WTC11 (cell line): Measurements from ENCODE around the gene SLC40A1. TPM values are rescaled to one million over a fixed set of nuclear protein-coding genes. Genes with fewer than 3 reads are reported as not detected.
"Not testable (repeated sequence)": the region's sequence is repeated elsewhere in the genome, so short reads cannot be mapped to it uniquely, and the experiment has no call there.

ENCODE experiments used
- ATAC-seq: fragments of 200-7000 bp; cut with Tn5 transposase; 2 replicates; pipeline ENCODE4 v1.10.0; 2021; ENCODE audit warnings: mild to moderate bottlenecking, moderate library complexity
- CTCF ChIA-PET: fragments of 300-600 bp; sonication (Branson Sonifier 250); formaldehyde crosslinking; loops from one replicate; lab custom pipeline; 2021; ENCODE audit warnings: antibody characterized with exemption; lab: Charles Lee
- POLR2A ChIA-PET: fragments of 350-600 bp; sonication (Branson Sonifier 250); formaldehyde crosslinking; loops from one replicate; lab custom pipeline; 2021; ENCODE audit warnings: antibody characterized with exemption; lab: Charles Lee
- DNase-seq: peaks from one replicate; pipeline ENCODE4 v3.0.0; 2021; ENCODE audit warnings: low spot score
- H3K27ac Mint-ChIP-seq: 2 replicates; pipeline ENCODE4 v1.8.0; 2021; ENCODE audit warnings: mixed read lengths
- H3K27me3 Mint-ChIP-seq: 2 replicates; pipeline ENCODE4 v1.8.0; 2021; ENCODE audit warnings: low read depth, mild to moderate bottlenecking, moderate library complexity, mixed read lengths
- H3K36me3 Mint-ChIP-seq: 2 replicates; pipeline ENCODE4 v1.8.0; 2021; ENCODE audit warnings: mixed read lengths
- H3K4me1 Mint-ChIP-seq: 2 replicates; pipeline ENCODE4 v1.8.0; 2022; ENCODE audit warnings: mixed read lengths
- H3K4me3 Mint-ChIP-seq: 2 replicates; pipeline ENCODE4 v1.8.0; 2021; ENCODE audit warnings: mild to moderate bottlenecking, moderate library complexity, mixed read lengths
- H3K9me3 Mint-ChIP-seq: 2 replicates; pipeline ENCODE4 v1.8.0; 2021; ENCODE audit warnings: mixed read lengths
- ATF3 ChIP-seq: sonication (generic); formaldehyde crosslinking; conservative IDR thresholded peaks from 2 replicates; pipeline ENCODE4 v1.8.1; 2022; ENCODE audit warnings: mild to moderate bottlenecking, missing genetic modification reagents
- CDX4 ChIP-seq: fragments of 250-450 bp; sonication (Bioruptor Pico); IDR thresholded peaks from 2 replicates; pipeline ENCODE4 v1.9.0; 2021; ENCODE audit warnings: moderate library complexity, mild to moderate bottlenecking, inconsistent platforms, borderline replicate concordance
- CTCF ChIP-seq: fragments of 200-600 bp; IDR thresholded peaks from 2 replicates; pipeline ENCODE4 v1.8.0; 2022; ENCODE audit warnings: antibody characterized with exemption
- E2F1 ChIP-seq: sonication (generic); formaldehyde crosslinking; IDR thresholded peaks from 2 replicates; pipeline ENCODE4 v1.8.0; 2022; ENCODE audit warnings: mild to moderate bottlenecking, missing genetic modification reagents
- EMX1 ChIP-seq: fragments of 250-450 bp; sonication (Bioruptor Pico); IDR thresholded peaks from 2 replicates; pipeline ENCODE4 v1.8.0; 2021; ENCODE audit warnings: mild to moderate bottlenecking
- ERG ChIP-seq: fragments of 250-450 bp; sonication (Bioruptor Pico); IDR thresholded peaks from 2 replicates; pipeline ENCODE4 v1.8.0; 2021; ENCODE audit warnings: mild to moderate bottlenecking
- ESRRA ChIP-seq: sonication (generic); formaldehyde crosslinking; IDR thresholded peaks from 2 replicates; pipeline ENCODE4 v1.8.1; 2022; ENCODE audit warnings: mild to moderate bottlenecking, missing genetic modification reagents, borderline replicate concordance
- ETV6 ChIP-seq: sonication (generic); formaldehyde crosslinking; IDR thresholded peaks from 2 replicates; pipeline ENCODE4 v1.8.1; 2022; ENCODE audit warnings: mild to moderate bottlenecking, missing genetic modification reagents
- IRF2 ChIP-seq: sonication (generic); formaldehyde crosslinking; IDR thresholded peaks from 2 replicates; pipeline ENCODE4 v1.8.0; 2022; ENCODE audit warnings: low read depth, missing genetic modification reagents, borderline replicate concordance
- JAZF1 ChIP-seq: fragments of 250-450 bp; sonication (Bioruptor Pico); IDR thresholded peaks from 2 replicates; pipeline ENCODE4 v1.9.0; 2021; ENCODE audit warnings: moderate library complexity, mild to moderate bottlenecking, inconsistent platforms
- NFYB ChIP-seq: sonication (generic); formaldehyde crosslinking; conservative IDR thresholded peaks from 2 replicates; pipeline ENCODE4 v1.8.0; 2022; ENCODE audit warnings: low read depth, missing genetic modification reagents
- NR3C1 ChIP-seq: sonication (generic); formaldehyde crosslinking; conservative IDR thresholded peaks from 2 replicates; pipeline ENCODE4 v1.8.1; 2023; ENCODE audit warnings: low read depth, mild to moderate bottlenecking, missing genetic modification reagents
- TEAD1 ChIP-seq: sonication (generic); formaldehyde crosslinking; IDR thresholded peaks from 2 replicates; pipeline ENCODE4 v1.8.0; 2022; ENCODE audit warnings: mild to moderate bottlenecking, missing genetic modification reagents
- ZBTB21 ChIP-seq: sonication (generic); formaldehyde crosslinking; IDR thresholded peaks from 2 replicates; pipeline ENCODE4 v1.8.1; 2023; ENCODE audit warnings: mild to moderate bottlenecking, missing genetic modification reagents, borderline replicate concordance
- ZBTB43 ChIP-seq: sonication (generic); formaldehyde crosslinking; IDR thresholded peaks from 2 replicates; pipeline ENCODE4 v1.8.1; 2023; ENCODE audit warnings: mild to moderate bottlenecking, missing genetic modification reagents
- ZNF232 ChIP-seq: sonication (generic); formaldehyde crosslinking; IDR thresholded peaks from 2 replicates; pipeline ENCODE4 v1.8.0; 2022; ENCODE audit warnings: mild to moderate bottlenecking, missing genetic modification reagents
- ZNF317 ChIP-seq: sonication (generic); formaldehyde crosslinking; IDR thresholded peaks from 2 replicates; pipeline ENCODE4 v1.8.1; 2023; ENCODE audit warnings: low read depth, mild to moderate bottlenecking, moderate library complexity, missing genetic modification reagents, borderline replicate concordance
- total RNA-seq: library from RNA; stranded (reverse); gene quantifications from 3 replicates; pipeline ENCODE4 v1.2.3, GENCODE V29; 2021
- TF ChIP-seq, protein P1 (sequence below): sonication (generic); formaldehyde crosslinking; IDR thresholded peaks from 2 replicates; pipeline ENCODE4 v1.8.0; 2022; ENCODE audit warnings: mild to moderate bottlenecking, missing genetic modification reagents
- TF ChIP-seq, protein P2 (sequence below): sonication (generic); formaldehyde crosslinking; IDR thresholded peaks from 2 replicates; pipeline ENCODE4 v1.8.0; 2022; ENCODE audit warnings: mild to moderate bottlenecking, missing genetic modification reagents

Gene SLC40A1
- total RNA-seq, 1 experiment from 2014 or later = 0.57 TPM

- TF ChIP-seq E2F1 (CRISPR knock-in tag) = no peak
- no peak for TF ChIP-seq IRF2
- TF ChIP-seq, all 79 proteins: peak for 0
Measured at GRCh38 chr2:189608170-189608569, 27.6 kb upstream of the SLC40A1 start (continued).

DNA sequence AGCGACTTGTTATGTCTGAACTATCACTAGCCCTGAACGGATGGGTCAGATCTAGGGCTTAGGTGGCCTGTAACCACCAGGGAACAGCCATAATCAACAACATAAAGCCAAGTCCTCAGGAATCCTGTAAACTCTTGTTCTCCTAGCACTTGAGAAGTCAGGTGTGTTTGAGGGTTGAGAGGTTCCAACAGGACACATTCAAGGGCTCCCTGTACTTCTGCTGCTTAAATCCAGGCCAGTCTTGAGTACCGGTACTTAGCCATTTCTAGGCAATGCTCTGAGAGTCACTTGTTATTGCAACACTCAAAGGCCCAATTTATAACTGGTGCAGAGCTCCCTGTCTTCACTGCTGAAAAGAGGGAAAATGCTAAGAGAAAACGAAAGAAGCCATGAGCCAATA lies 21.6 kb upstream of the SLC40A1 start:
- ATAC-seq = no peak
- CTCF ChIA-PET = no interaction called here
- TF ChIP-seq ZBTB21 (CRISPR knock-in tag) = no peak
- no peak for TF ChIP-seq ESRRA (CRISPR knock-in tag)
- no peak for TF ChIP-seq NR3C1
- TF ChIP-seq ERG (CRISPR knock-in tag) = no peak
- no peak for TF ChIP-seq ETV6 (CRISPR knock-in tag)
- TF ChIP-seq ZNF317 (CRISPR knock-in tag) = no peak
- TF ChIP-seq, protein P1, sequence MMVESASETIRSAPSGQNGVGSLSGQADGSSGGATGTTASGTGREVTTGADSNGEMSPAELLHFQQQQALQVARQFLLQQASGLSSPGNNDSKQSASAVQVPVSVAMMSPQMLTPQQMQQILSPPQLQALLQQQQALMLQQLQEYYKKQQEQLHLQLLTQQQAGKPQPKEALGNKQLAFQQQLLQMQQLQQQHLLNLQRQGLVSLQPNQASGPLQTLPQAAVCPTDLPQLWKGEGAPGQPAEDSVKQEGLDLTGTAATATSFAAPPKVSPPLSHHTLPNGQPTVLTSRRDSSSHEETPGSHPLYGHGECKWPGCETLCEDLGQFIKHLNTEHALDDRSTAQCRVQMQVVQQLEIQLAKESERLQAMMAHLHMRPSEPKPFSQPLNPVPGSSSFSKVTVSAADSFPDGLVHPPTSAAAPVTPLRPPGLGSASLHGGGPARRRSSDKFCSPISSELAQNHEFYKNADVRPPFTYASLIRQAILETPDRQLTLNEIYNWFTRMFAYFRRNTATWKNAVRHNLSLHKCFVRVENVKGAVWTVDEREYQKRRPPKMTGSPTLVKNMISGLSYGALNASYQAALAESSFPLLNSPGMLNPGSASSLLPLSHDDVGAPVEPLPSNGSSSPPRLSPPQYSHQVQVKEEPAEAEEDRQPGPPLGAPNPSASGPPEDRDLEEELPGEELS = no peak
- TF ChIP-seq CDX4 (CRISPR knock-in tag) = no peak
- TF ChIP-seq, protein P2, sequence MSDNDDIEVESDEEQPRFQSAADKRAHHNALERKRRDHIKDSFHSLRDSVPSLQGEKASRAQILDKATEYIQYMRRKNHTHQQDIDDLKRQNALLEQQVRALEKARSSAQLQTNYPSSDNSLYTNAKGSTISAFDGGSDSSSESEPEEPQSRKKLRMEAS (CRISPR knock-in tag) = no peak
- TF ChIP-seq CTCF = no peak
- no peak for TF ChIP-seq JAZF1 (CRISPR knock-in tag)
- TF ChIP-seq ATF3 (CRISPR knock-in tag) = no peak
- no peak for TF ChIP-seq TEAD1 (CRISPR knock-in tag)
- TF ChIP-seq ZBTB43 = no peak
- TF ChIP-seq EMX1 = no peak
- TF ChIP-seq ZNF232 (CRISPR knock-in tag) = no peak
- no peak for TF ChIP-seq NFYB (CRISPR knock-in tag)
- TF ChIP-seq, all 79 proteins: peak for 0
- H3K9me3 Mint-ChIP-seq = no peaks in the 10 kb centered on the region
- POLR2A ChIA-PET = no interaction called here
- DNase-seq = no peak
- no peak overlapping the region for H3K27ac Mint-ChIP-seq
- no peaks in the 10 kb centered on the region for H3K27me3 Mint-ChIP-seq
- H3K36me3 Mint-ChIP-seq = no peaks in the 10 kb centered on the region
- H3K4me3 Mint-ChIP-seq = no peak overlapping the region
- H3K4me1 Mint-ChIP-seq = no peaks in the 10 kb centered on the region

GRCh38 chr2:189601652-189602051 lies 21.1 kb upstream of the SLC40A1 start:
- H3K36me3 Mint-ChIP-seq, DNase-seq, H3K27me3 Mint-ChIP-seq, CTCF ChIA-PET, H3K27ac Mint-ChIP-seq, H3K9me3 Mint-ChIP-seq, H3K4me3 Mint-ChIP-seq, ATAC-seq, H3K4me1 Mint-ChIP-seq, POLR2A ChIA-PET: not testable (repeated sequence)
